Measurements from ENCODE around the gene ANGEL2. TPM values are rescaled to one million over a fixed set of nuclear protein-coding genes. Genes with fewer than 3 reads are reported as not detected.

Gene ANGEL2
- 87.3 TPM for total RNA-seq

DNA sequence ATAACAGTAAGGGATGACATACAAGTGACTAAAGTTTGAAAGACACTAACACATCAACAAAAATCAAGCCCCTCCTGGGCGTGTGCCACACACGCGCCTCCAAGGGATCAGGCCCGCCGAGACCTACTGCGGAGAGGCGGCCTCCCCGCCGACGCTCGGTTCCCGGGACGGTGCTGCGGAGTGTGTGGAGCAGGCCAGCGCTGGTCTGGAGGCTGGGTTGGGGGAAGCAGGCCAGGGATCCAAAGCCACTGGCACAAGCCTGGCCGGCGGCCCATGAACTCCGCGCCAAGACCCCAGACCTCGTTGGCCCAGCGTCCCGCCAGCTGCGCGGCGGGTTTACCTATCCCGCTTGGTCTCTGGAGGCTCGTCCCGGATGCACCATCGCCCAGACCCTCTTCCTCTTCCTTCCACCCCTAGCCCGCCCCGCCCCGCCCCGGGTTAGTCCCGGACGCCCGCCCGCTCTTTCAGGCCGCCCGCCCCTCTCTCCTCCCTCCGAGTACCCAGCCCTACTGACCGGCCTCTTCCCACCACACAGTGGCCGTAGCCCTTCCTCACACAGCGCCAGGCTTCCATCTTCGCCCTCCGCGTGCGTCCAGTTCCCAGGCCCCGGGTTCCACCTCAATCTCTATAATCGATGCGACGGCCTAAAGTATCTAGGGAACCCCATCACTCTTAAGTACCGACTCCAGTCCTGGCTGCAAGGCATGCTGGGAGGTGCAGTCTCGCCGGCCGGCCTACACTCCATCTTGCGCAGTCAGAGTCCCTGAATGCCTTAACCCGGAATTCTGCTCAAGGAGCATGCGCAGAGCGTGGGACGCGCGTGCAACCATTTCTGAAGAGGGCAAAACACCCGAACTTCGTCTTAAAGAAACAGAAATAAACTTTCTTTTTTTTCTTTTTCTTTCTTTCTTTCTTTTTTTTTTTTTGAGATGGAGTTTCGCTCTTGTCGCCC, at the start of gene ANGEL2:
Gene ANGEL2 (minus strand): TSS at position 769 of the 952 bp plus-strand sequence. CDS start 196 bp downstream, at position 573.

GRCh38 chr1:213051127-213051880, 35.6 kb upstream of the ANGEL2 start, which contains the start of gene RPS6KC1:
Gene RPS6KC1 (plus strand): TSS chr1:213051241. CDS start chr1:213051405, 164 bp downstream.

GRCh38 chr1:212950243-212951125, 65.2 kb downstream of the ANGEL2 start, which contains the start of gene VASH2:
Gene VASH2 (plus strand): TSS chr1:212950541. CDS start chr1:212951543, 1,002 bp downstream.

Other genes starting within 250 kb of the ANGEL2 start
- 68.0 TPM for gene NSL1, start 224.1 kb downstream of the ANGEL2 start, total RNA-seq
- gene TATDN3, start 224.0 kb downstream of the ANGEL2 start, total RNA-seq = 20.7 TPM
- gene SPATA45, start 168.2 kb downstream of the ANGEL2 start, total RNA-seq = not detected
- 29.7 TPM for gene FLVCR1, start 157.6 kb downstream of the ANGEL2 start, total RNA-seq
- gene VASH2, start 65.3 kb downstream of the ANGEL2 start, total RNA-seq = 47.9 TPM
- gene RPS6KC1, start 35.4 kb upstream of the ANGEL2 start, total RNA-seq = 61.7 TPM

Data from camera-type eye (tissue), 1 donor.